T-helper 1 cell (primary cell): ENCODE results near the gene NOL4.
"Not testable (repeated sequence)": the region's sequence is repeated elsewhere in the genome, so short reads cannot be mapped to it uniquely, and the experiment has no call there.

Source experiments
- DNase-seq, 5 donors: peaks; one replicate each; pipeline ENCODE4 v3.0.0-alpha.2; 2012 to 2020
- total RNA-seq, 4 donors: gene quantifications; one replicate each; lab custom pipeline; 2026; lab: John Stamatoyannopoulos, UW

NOL4 gene, protein sequence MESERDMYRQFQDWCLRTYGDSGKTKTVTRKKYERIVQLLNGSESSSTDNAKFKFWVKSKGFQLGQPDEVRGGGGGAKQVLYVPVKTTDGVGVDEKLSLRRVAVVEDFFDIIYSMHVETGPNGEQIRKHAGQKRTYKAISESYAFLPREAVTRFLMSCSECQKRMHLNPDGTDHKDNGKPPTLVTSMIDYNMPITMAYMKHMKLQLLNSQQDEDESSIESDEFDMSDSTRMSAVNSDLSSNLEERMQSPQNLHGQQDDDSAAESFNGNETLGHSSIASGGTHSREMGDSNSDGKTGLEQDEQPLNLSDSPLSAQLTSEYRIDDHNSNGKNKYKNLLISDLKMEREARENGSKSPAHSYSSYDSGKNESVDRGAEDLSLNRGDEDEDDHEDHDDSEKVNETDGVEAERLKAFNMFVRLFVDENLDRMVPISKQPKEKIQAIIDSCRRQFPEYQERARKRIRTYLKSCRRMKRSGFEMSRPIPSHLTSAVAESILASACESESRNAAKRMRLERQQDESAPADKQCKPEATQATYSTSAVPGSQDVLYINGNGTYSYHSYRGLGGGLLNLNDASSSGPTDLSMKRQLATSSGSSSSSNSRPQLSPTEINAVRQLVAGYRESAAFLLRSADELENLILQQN
- total RNA-seq: 0 reads per million in 4 donors

DNA sequence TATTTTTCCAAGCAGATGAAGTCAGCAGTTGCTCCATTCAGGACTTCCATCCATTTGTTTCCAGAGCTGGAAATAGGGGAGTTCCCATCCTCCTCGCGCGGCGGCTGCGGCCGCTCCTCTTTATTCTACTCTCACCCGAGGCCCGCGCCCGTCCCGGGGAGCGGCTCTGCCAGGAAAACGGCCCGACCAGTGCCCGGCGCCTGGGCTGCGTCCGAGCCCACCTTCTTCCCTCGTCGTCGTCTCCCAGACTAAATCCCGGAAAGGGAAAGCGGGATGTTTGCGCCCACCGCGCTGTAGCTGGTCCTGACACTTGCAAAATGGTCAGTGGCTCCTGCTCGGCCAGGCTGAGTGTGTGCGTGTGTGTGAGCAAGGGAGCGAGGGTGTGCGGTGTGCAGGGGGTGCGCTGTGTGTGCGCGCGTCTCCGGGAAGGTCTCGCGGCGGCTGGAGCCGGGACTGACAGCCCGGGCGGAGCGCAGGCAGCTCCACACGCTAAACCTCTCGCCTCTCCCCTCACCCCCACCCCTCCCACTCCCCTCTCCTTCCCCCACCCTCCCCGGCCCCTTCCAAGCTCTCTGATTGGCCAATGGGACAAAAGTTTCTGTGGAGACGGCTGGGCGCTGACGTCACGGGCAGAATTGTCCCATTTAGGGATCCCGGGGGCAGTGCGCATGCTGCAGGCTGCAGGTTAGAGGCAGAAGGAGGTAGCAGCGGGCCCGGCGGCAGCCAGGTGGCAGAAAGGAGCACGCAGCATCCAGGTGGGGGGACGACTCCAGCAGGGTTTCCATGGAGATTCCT is at the start of gene NOL4:
TSS of gene NOL4 (minus strand) at position 491 of the 795 bp plus-strand sequence. CDS start 1,660 bp downstream, outside the sequence.
- no peak for DNase-seq

DNA sequence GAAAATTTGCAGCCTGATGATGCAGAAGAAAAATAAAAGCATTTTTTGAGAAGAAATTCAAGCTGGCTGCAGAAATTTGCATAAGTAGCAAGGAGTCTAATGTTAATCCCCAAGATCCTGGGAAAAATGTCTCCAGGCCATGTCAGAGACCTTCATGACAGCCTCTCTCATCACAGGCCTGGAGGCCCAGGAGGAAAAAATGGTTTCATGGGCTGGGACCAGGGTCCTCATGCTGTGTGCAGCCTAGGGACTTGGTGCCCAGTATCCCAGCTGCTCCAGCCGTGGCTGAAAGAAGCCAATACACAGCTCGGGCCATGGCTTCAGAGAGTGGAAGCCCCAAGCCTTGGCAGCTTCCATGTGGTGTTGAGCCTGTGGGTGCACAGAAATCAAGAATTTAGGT is 41.3 kb upstream of the NOL4 start:
- DNase-seq: not testable (repeated sequence)

DNA sequence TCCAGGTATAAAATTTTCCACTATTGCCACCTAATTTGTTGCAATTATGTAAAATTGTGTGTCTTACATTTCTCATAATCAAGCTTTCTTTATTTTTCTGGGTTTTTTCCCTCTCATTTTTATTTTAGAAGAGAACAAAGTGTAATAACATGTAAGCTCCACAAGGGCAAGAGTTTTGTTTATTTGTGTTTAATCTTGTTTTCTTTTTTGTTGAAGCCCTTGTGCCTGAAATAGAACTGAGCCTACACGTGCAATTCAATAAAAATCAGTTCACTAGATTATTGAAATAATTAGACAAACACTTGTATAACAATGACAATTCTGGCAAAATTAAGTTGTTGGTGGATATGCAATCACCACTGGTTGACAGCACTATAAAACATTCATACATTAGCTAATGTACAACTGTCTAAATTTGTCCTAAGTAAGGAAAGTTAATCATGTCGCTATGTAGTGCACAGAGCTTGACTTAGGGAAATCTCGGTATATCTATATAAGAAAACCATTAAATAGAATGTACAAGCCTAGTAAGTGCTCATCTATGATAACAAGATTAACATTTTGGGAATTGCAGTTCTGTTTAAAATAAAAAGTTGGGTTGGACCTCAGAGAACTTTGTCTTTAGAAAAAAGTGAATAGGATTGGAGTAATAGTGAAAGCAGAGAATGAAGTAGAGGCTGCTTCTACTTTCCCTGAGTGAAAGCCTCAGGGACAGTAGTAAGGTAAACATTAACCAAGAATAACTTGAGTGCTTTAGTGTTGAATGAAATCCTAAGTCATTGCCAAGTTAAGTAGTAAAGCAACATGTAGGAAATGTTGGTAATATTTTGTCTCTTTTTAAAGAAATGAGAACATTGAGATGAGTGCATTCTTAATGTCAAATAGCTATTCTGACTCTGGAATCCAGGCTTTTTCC is 37.4 kb upstream of the NOL4 start:
- DNase-seq: no peak

DNA sequence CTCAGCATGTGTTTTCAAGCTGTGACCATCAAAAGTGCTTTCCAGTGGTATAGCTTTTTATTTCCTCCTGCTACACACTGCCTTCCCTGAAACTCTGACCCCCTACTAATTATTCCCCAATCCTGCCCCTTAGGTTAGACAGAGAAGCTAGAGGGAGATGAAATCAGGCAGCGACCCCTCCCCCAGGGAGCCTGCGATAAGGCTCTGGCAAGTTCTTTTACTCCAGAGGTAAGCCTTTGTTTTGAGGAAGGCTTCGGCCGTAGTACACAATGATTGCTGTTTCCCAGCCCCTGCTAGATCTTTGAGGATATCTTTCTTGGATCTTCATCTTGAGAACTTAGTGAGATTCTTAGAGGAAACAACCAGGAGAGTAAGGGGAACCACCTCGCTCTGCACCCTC is 33.5 kb upstream of the NOL4 start:
- DNase-seq: no peak

DNA sequence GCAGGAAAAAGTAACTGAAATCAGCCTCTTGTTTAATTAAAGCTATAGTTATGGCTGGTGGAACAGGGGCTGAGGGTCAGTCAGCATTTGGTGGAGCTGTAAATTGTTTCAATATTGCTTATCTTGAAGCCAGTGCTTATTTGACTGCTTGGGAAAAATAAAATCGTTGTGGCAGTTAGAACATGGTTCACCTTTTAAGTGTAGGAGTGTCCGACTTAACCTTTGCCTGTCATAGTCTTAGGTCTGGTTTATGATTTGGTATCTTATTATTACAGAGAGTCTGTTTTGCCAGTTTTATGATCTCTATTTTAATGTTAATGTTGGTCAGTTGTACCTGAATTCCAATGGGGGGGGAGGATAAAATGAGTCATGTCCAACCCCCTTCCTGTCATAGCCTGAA is 27.2 kb upstream of the NOL4 start:
- DNase-seq: no peak

- DNase-seq: no peak
Measured at GRCh38 chr18:34248727-34249126, 24.0 kb upstream of the NOL4 start.

- no peak for DNase-seq
Measured at GRCh38 chr18:34242739-34243138, 18.0 kb upstream of the NOL4 start.

DNA sequence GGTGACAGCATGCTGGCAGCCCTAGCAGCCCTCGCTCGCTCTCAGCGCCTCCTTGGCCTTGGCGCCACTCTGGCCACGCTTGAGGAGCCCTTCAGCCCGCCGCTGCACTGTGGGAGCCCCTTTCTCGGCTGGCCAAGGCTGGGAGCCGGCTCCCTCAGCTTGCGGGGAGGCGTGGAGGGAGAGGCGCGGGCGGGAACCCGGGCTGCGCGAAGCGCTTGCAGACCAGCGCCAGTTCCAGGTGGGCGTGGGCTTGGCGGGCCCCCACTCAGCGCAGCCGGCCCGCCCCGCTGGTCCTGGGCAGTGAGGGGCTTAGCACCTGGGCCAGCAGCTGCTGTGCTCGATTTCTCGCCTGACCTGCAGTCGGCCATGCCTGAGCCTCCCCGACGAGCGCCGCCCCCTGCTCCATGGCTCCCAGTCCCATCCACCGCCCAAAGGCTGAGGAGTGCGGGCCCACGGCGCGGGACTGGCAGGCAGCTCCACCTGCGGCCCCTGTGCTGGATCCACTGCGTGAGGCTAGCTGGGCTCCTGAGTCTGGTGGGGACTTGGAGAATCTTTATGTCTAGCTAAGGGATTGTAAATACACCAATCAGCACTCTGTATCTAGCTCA is 9.2 kb upstream of the NOL4 start:
- DNase-seq: not testable (repeated sequence)

DNA sequence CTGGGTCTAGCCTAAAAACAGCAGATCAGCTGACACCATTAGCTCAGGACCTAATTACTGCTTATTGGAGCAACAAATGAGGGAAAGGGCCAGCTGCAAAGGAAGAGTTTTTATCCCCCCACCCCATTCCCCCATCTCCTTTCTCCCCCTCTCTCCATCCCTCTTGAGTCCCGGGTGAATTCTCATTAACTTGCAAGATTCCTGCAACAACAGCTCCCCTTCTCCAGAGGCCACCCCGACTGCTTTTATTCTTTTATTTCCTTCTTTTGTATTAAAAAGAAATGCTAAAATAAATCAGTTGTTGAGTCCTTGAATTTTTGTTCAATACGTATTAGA is 473 bp upstream of the NOL4 start:
- DNase-seq: no peak

DNA sequence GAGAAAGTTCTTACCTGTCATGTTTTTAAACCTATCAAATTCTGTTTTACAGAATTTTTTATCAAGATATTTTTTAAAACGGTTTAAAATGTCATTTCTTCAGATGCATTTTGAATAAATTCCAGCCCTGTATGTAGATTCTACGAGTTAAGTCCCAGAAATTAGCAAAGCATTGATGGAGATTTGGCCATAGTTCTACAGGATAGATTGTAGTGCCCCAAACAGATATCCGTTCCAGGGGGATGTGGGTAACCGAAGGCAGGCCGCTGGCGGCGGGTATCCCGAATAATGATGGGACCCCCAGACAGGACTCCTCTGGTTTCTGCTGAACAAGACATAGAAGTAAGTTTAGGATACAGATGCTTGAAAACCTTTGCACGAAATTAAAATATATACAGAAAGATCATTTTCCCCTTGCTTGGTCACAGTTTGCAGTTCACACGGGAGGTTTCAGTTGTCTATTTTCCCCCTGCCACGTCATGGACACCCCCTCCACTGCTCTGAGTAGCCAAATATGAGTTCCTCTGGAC is 755 bp downstream of the NOL4 start:
- no peak for DNase-seq

DNA sequence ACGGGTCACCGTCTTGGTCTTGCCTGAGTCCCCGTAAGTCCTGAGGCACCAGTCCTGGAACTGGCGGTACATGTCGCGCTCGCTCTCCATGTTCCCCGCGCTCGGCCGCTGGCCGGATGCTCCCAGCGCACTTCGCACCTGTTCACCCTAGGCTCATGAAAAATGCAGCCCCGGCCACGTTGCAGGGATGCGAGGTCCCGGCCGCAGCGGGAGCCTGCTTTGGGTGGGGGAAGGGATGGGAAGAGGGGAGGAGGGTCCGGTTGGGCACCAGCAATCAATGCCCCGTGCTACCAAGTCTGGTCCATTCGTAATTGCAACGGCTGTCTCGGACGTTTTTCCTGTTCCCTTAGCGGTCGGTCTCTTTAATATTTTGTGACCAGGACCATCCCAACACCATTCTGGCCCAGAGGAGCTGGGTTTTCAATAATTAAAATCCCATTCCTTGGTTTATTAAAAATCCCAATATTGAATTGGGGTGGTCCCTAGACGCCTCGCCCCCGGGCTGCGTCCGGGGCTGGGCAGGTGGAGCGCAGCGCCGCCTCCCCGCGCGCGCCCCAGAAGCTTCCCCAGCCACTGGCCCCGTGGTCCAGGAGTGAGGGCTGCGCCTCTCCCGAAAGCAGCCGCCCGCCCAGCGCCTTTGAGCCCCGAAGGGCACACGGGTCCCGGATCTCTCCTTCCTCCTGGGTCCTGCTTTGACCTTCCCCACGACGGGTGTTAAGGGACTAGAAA is 1.4 kb downstream of the NOL4 start:
- DNase-seq: no peak

DNA sequence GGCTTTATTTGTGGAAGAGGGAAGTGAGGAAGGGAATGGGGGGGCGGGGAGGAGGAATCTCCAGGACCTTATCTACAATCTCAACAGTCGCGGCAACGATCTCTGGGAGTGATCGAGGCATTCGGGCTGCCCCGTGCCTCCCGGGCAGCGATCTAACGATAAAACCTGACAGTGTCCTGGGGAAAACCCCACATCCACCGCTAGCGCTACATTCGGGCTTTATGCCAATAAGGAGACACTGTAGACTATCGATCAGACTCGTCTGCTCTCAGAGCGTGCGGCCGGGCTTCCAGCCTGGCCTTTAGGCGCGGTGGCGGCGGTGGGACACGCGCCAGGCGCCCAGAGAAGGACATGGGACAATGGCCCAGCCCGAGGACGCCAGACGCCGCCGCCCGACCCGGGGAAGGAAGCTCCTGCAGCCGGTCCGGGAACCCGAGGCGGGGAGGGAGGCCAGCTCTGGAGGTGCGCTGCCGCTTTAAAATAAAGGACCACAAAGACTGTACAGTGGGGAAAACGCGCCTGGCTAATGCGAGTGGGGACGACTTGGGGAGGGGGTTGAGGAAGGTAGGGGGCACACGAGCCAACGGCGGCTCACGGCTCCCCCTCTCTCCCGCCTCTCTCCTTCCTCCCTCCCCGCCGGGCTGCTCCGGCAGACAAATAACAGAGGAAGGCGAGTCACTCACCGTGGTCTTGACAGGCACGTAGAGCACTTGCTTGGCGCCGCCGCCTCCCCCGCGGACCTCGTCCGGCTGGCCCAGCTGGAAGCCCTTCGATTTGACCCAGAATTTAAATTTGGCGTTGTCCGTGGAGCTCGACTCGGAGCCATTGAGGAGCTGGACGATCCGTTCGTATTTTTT is 2.2 kb downstream of the NOL4 start:
- no peak for DNase-seq

DNA sequence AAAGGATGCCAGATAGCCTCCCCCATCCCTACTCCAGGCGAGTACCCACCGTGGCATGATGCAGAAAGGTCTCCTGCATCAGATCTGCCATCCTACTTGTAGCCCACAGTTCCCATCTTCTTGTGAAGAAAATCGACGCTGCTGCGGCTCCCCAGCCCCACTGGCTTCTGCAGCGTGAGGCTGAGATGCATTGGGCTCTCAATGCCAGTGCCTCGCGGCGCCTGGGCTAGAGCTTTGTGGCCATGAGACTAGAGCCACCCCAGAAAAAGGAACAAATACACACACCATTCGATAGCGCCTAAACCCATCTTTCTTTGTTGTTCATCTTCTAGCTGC is 2.8 kb downstream of the NOL4 start:
- DNase-seq: no peak

DNA sequence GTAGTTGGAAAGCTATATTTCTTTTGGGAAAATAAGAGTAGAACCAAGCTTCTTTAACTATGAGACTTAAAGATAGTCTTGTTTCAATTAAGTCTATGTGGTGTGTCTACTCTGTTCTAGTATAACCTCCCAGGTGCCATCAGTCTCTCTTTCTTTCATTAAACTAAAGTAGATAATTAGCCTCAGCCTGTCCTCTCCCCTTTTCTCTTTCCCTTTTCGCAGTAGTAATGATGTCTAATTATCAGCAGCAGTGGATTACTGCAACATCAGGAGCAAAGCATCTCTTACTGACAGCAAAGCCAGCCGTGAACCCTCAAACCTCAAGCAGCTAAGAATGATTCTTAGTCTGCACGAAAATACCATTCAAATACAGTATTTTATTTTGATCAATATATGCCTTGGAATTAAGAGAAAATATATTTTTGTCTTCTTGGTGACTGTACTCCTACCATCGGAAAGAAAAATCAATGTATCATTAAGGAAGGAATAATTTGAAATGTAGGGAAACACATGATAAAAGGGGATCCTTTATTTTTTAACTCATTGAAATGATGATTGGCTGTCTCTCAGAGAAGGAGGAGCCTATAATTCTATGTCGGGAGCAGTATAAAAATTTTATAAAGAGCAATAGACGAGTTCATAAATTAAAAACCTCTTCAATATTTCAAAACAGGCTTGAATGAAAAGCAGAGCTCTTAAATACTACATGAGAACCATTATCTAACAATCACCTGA is 4.5 kb downstream of the NOL4 start:
- no peak for DNase-seq

DNA sequence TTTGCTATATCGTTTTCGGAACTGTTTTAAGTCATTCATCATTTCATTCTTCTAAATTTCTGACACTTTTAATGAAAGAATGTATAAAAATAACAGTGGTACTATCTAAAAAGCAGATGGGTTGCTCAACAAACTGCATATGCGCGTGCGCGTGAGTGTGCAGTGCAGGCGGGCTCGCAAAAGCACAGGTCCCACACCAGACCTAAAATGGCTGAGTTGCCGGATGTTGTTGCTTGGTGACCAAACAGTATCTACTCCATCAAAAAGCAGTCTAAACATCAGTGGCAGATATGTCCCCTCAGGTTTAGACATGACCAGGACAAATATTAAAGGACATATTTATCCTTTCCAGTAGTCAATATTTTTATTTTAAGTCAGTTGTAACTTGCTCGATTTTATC is 5.1 kb downstream of the NOL4 start:
- DNase-seq: no peak

GRCh38 chr18:34212511-34212910 is 12.2 kb downstream of the NOL4 start:
- DNase-seq: no peak

GRCh38 chr18:34207344-34207851 is 17.3 kb downstream of the NOL4 start:
- DNase-seq: no peak

GRCh38 chr18:34203866-34204265 is 20.8 kb downstream of the NOL4 start:
- no peak for DNase-seq

DNA sequence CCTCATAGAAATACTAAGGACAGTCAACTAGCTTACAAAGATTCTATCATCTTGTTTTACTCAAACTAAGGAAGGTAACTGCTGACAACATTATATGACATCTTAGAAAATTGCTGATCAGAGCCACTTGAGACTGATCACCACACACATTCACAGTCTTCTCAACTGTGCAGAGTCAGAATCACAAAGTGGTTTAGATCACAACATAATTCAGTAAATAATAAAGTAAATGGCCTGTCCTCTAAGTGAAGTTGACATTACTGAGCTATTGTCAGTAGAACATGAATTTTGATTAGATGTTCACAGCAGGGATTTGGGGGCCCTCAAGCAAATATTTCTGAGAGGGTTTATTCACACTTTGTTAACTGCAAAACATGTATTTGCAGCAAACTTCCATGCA is 28.5 kb downstream of the NOL4 start:
- no peak for DNase-seq
